Body of pancreas (tissue), 4 donors: ENCODE measurements around the gene MIB2. TPM values are rescaled to one million over a fixed set of nuclear protein-coding genes. Genes with fewer than 3 reads are reported as not detected.

Experiments
- ATAC-seq: fragments of 150-250 bp; one replicate; pipeline ENCODE4 v1.9.1; 2016
- DNase-seq, 4 donors: peaks; one replicate each; pipeline ENCODE4 v3.0.0-alpha.2; 2019
- H3K27ac ChIP-seq, 4 donors: fragments of 200-600 bp; sonication (generic); 1 replicate in 3 of 4; 2 replicates in 1 of 4; pipeline versions ENCODE4 v1.5.1 to v1.6.1; 2016 to 2019; ENCODE audit warnings: mild to moderate bottlenecking in 1 of 4, mixed read lengths in 1 of 4, moderate library complexity in 1 of 4
- H3K27me3 ChIP-seq, 2 donors: fragments of 200-600 bp; sonication (generic); one replicate each; pipeline ENCODE4 v1.6.0; 2016; ENCODE audit warnings: mild to moderate bottlenecking in 1 of 2
- H3K36me3 ChIP-seq, 2 donors: fragments of 200-600 bp; sonication (generic); replicated peaks in 1 of 2; 2 replicates each; pipeline ENCODE4 v1.5.1; 2016; ENCODE audit warnings: low read depth in 2 of 2; ENCODE audit not compliant: insufficient read depth in 1 of 2
- H3K4me1 ChIP-seq: fragments of 200-600 bp; sonication (generic); one replicate; pipeline ENCODE4 v1.6.0; 2016
- H3K4me3 ChIP-seq, 2 donors: fragments of 200-600 bp; sonication (generic); 1 replicate in 1 of 2; 2 replicates in 1 of 2; pipeline ENCODE4 v1.5.1; 2016 to 2019
- H3K9me3 ChIP-seq, 3 donors: fragments of 200-600 bp; sonication (generic); 1 replicate in 2 of 3; 2 replicates in 1 of 3; pipeline ENCODE4 v1.5.1; 2016
- CTCF ChIP-seq, 7 experiments: fragments of 450-650 bp in 4 of 7; fragments of 200-600 bp in 3 of 7; sonication (generic) in 3 of 7; IDR thresholded peaks; one replicate each; pipeline ENCODE4 v1.5.1; 2016 to 2019; ENCODE audit warnings: antibody characterized with exemption in 7 of 7
- POLR2A ChIP-seq, 3 donors: fragments of 450-650 bp; IDR thresholded peaks; one replicate each; pipeline ENCODE4 v1.6.1; 2016; ENCODE audit warnings: antibody characterized with exemption in 3 of 3, mild to moderate bottlenecking in 2 of 3
- WGBS, 2 donors: methylation state at CpG; one replicate each; pipeline ENCODE4 v1.1.5; 2017; 5-methylcytosine and 5-hydroxymethylcytosine counted together
- intact Hi-C: fragments of 100-400 bp; cut with DNase I; formaldehyde crosslinking; loops from one replicate; pipeline ENCODE4 v1.15.1; 2023
- total RNA-seq, 2 donors: library from RNA; depleted of rRNA; stranded (reverse); fragments of >200 nt; gene quantifications; one replicate each; pipeline ENCODE4 v1.1.0, GENCODE V29; 2016

Gene MIB2
- total RNA-seq, 2 donors from 2014 or later = 57.6 to 101 TPM

- no peaks in the 10 kb centered on the region for H3K36me3 ChIP-seq
- DNase-seq (no peak), ATAC-seq (no peak)
- peak overlapping the region in 1 of 4 donors; percentile 55 for H3K27ac ChIP-seq
- H3K27me3 ChIP-seq = no peaks in the 10 kb centered on the region
- TF ChIP-seq CTCF (IDR thresholded peaks at IDR 0.05) = no peak
- TF ChIP-seq POLR2A (IDR thresholded peaks at IDR 0.05) = no peak
- no peaks in the 10 kb centered on the region for H3K9me3 ChIP-seq
- intact Hi-C loops = no loop called here
- peaks cover 24% of the 10 kb centered on the region for H3K4me1 ChIP-seq
- WGBS, 2 donors = 78 to 93% methylated on average over 37 to 39 of the region's 39 CpGs
- no peak overlapping the region for H3K4me3 ChIP-seq
Observed at GRCh38 chr1:1677718-1678580, 62.6 kb downstream of the MIB2 start.

- TF ChIP-seq CTCF (IDR thresholded peaks at IDR 0.05) (peak in 4 of 7 experiments; percentile 26 to 41 (median 34)), POLR2A (IDR thresholded peaks at IDR 0.05) (no peak)
- no peaks in the 10 kb centered on the region for H3K27me3 ChIP-seq
- peak overlapping the region in 1 of 4 donors; percentile 55 for H3K27ac ChIP-seq
- peak in 3 of 4 donors; percentile 52 to 62 (median 59) for DNase-seq
- intact Hi-C loops = no loop called here
- ATAC-seq = peak; percentile 45
- H3K4me3 ChIP-seq = no peak overlapping the region
- H3K9me3 ChIP-seq = no peaks in the 10 kb centered on the region
- H3K4me1 ChIP-seq = peaks cover 24% of the 10 kb centered on the region
- H3K36me3 ChIP-seq = no peaks in the 10 kb centered on the region
- 59 to 71% methylated on average over 14 to 24 of the region's 24 CpGs for WGBS, 2 donors
Observed at GRCh38 chr1:1678581-1679380, 63.5 kb downstream of the MIB2 start.

Other genes with a start within 250 kb of the MIB2 start
- gene AURKAIP1, start 240.3 kb upstream of the MIB2 start, total RNA-seq = 10 to 100 TPM; 79.4 to 93.7 TPM
- 100 to 1,000 TPM; 225 to 246 TPM for gene CCNL2, start 216.2 kb upstream of the MIB2 start, total RNA-seq
- 10 to 100 TPM; 72.8 to 85.9 TPM for gene MRPL20, start 208.2 kb upstream of the MIB2 start, total RNA-seq
- gene ANKRD65, start 194.2 kb upstream of the MIB2 start, total RNA-seq = 10 to 100 TPM; 11.2 to 15.5 TPM
- gene VWA1, start 179.8 kb upstream of the MIB2 start, total RNA-seq = 10 to 100 TPM; 47.1 to 55.5 TPM
- 1 to 10 TPM; 1.6 to 2.3 TPM for gene ATAD3C, start 165.8 kb upstream of the MIB2 start, total RNA-seq
- gene ATAD3B, start 143.7 kb upstream of the MIB2 start, total RNA-seq = 10 to 100 TPM; 16.6 to 37.2 TPM
- 10 to 100 TPM; 15.8 to 20.8 TPM for gene ATAD3A, start 103.3 kb upstream of the MIB2 start, total RNA-seq
- 1 to 10 TPM; 1.0 to 3.6 TPM for gene TMEM240, start 74.9 kb upstream of the MIB2 start, total RNA-seq
- 100 to 1,000 TPM in 1 of 2 donors, 10 to 100 TPM in 1; 82.1 to 113 TPM for gene SSU72, start 40.6 kb upstream of the MIB2 start, total RNA-seq
- gene FNDC10, start 15.4 kb upstream of the MIB2 start, total RNA-seq = 1 to 10 TPM; 1.3 to 2.3 TPM
- 1 to 10 TPM in 1 of 2 donors, under 1 TPM in 1; 0.99 to 1.8 TPM for gene MMP23B, start 16.7 kb downstream of the MIB2 start, total RNA-seq
- gene CDK11B, start 43.5 kb downstream of the MIB2 start, total RNA-seq = 10 to 100 TPM; 14.5 to 45.5 TPM
- 10 to 100 TPM; 30.6 to 56.7 TPM for gene SLC35E2B, start 77.3 kb downstream of the MIB2 start, total RNA-seq
- gene CDK11A, start 108.9 kb downstream of the MIB2 start, total RNA-seq = 10 to 100 TPM; 35.8 to 38.9 TPM
- gene NADK, start 163.0 kb downstream of the MIB2 start, total RNA-seq = 10 to 100 TPM; 51.7 to 56.3 TPM